Stimulated activated CD4-positive, alpha-beta T cell treated with anti-CD3 and anti-CD28 coated beads, TNF-alpha, amount 100 ng/mL, for 1 hour (primary cell): Measurements from ENCODE around the gene RRAS2.
"Not testable (repeated sequence)": the region's sequence is repeated elsewhere in the genome, so short reads cannot be mapped to it uniquely, and the experiment has no call there.

ENCODE experiments used
- DNase-seq, 3 donors: peaks; one replicate each; pipeline ENCODE4 v3.0.0-alpha.2; 2020; ENCODE audit warnings: low read depth in 3 of 3, low spot score in 1 of 3

RRAS2 gene

DNA sequence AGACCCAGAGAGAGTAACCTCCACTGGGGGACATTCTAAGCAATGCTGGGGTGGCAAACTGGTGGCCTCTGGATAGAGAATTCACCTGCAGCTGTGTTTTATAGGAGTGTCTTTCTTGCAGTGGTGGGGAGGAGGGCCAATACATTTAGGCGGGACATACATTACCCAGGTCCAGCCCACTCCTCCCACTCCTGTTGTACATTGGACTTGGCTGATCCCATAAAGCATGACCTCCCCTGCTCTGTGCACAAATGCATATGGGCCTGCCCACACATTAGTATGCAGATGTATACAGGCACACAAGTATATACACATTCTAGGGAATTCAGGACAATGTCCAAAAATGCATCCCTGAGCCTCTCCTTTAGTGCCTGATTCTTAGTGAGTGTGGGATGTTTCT lies 99.1 kb downstream of the RRAS2 start:
- DNase-seq: no peak

DNA sequence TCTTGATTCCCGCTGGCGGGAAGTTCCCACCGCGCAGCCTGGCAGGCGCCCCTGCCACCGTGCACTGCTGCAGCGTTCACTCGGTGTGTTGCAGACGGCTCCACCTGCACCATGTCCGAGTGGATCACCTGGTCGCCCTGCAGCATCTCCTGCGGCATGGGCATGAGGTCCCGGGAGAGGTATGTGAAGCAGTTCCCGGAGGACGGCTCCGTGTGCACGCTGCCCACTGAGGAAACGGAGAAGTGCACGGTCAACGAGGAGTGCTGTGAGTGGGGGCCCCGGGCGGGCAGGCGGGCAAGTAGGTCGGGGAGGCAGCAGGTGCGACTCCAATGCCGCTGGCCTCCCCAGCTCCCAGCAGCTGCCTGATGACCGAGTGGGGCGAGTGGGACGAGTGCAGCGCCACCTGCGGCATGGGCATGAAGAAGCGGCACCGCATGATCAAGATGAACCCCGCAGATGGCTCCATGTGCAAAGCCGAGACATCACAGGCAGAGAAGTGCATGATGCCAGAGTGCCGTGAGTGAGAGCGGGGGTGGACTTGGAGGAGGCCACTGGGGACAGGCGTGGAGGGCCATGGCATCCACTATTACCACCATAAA lies 99.7 kb downstream of the RRAS2 start:
- no peak for DNase-seq

DNA sequence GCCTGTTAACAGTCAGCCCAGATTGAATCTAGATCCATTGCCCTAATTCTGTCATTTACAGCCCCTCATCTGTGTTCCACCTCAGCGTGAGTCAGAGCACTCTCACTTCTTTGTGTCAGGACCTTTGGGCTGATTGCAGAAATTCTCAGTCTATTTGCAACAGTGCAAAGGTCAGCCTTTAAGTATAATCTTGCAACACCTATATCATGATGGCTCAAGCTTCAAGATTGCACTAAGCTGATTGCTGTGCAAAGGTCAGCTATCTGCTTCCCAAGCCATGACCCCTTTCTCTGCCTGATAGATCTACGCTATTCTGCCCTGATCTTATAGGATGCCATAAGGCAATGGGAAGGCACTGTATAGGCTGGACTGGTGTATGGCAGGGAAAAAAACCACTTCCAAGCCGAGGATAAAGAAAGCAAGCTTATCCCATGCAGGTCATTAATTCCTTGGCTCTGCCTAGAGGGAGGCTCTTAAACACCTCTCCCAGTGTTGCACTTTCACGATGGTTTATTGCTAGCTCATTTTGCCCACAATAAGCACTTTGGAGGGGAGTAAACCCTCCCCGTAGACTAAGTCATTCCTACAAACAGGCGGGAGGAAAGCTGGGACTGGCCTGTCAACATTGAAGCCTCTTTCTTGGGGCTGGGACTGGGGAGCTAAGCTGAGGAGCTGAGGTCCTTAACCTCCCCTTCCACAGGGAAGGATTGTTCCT lies 100.6 kb downstream of the RRAS2 start:
- DNase-seq: no peak

DNA sequence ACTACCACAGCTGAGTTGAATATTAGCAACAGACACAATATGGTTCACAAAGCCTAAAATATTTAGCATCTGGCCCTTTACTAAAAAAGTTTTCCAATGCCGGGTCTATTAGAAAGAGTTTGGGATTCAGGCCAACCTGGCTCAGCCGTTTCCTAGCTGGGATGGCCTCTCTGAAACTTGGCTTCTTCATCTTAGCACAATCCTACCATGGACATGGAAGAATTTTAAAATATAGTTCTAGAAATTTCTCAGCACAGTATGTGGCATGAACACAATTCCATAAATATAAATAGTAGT lies 103.8 kb downstream of the RRAS2 start:
- DNase-seq: no peak

DNA sequence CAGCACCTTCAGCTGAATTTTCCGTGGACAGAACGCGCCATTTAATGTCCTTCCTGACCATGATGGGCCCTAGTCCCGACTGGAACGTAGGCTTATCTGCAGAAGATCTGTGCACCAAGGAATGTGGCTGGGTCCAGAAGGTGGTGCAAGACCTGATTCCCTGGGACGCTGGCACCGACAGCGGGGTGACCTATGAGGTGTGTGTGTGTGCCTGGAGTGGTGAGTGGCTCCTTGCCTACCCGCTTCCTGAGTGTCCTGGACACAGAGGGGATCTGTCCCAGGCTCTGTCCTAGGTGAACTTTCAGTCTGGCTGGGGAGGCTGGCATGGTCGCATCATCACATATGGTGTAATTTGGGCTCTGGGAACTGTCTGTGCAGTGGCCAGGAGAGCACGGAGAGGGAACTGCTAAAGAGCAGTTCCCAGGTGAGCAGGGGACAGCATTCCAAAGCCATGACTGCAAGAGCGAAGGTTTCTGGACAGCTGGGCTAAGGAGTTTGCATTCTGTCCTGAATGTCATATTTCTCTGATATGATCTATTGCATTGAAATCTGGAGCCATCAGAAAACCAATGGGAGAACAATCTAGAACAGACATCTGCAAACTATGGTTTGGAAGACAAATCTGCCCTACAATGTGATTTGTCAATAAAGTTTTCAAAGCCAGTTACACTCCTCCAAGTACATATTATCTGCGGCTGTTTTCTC lies 104.3 kb downstream of the RRAS2 start:
- no peak for DNase-seq

DNA sequence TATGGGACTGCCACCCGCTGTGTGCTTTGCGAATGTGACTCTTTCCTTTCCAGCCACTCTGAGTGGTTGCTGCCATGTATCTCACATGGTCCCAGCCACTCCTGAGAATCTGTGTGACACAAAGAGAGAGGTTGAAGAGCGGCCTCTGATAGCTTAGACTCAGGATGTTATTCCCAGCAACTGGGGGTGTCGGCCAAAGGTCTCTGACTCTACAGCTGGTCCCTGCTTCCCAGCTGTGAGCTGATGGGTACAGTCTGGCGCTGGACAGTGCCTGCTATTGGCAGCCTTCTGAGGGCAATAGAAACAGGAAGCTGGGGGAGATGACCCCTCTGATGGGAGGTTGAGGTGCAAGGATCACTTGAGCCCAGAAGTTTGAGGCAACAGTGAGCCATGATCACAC lies 105.1 kb downstream of the RRAS2 start:
- DNase-seq: no peak

DNA sequence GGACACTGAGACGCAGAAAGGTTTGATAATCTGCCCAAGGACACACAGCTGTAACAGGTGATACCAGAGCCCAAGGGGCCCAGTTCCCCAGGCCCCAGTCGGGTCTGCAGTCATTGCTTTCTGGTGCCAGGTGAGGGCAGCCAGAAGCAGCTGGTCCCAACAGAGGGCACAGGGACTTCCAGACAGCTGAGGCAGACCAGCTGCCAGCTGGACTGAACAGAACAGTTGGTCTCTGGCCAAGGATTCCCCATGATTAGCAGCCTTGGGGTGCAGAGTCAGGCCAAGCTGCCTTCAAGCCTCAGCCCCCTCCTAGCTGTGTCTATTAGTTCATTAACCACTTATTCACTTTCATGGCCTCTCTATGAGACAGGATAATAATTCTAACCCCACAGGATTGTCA lies 105.6 kb downstream of the RRAS2 start:
- DNase-seq: no peak

DNA sequence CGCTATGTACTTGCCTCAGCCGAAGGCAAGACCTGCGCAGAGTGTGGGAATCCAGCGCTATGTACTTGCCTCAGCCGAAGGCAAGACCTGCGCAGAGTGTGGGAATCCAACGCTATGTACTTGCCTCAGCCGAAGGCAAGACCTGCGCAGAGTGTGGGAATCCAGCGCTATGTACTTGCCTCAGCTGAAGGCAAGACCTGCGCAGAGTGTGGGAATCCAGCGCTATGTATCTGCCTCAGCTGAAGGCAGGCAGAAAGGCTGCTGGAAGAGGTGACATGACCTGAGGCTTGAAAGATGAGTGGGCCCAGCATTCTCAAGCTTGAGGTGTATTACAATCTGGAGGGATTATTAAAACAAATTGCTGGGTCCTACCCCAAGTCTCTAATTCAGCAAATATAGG lies 106.5 kb downstream of the RRAS2 start:
- not testable (repeated sequence) for DNase-seq

DNA sequence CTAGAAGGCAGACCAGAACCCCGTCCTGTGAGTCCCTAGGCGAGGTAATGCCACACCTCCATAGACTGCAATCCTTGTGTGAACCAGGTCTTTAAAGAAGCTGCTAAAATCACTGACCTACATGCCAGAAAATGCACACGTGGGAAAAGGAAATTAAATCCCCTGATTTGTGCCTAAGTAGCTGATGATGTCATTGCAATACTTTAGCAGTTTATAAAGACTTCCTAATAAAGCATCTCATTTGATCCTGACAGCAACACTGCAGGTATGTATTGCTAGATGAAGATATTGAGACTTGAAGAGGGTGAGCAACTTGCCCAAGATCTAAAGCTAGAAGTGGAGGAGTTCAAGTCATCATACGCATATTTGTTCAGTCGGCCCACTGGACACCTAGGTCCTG lies 107.2 kb downstream of the RRAS2 start:
- no peak for DNase-seq

DNA sequence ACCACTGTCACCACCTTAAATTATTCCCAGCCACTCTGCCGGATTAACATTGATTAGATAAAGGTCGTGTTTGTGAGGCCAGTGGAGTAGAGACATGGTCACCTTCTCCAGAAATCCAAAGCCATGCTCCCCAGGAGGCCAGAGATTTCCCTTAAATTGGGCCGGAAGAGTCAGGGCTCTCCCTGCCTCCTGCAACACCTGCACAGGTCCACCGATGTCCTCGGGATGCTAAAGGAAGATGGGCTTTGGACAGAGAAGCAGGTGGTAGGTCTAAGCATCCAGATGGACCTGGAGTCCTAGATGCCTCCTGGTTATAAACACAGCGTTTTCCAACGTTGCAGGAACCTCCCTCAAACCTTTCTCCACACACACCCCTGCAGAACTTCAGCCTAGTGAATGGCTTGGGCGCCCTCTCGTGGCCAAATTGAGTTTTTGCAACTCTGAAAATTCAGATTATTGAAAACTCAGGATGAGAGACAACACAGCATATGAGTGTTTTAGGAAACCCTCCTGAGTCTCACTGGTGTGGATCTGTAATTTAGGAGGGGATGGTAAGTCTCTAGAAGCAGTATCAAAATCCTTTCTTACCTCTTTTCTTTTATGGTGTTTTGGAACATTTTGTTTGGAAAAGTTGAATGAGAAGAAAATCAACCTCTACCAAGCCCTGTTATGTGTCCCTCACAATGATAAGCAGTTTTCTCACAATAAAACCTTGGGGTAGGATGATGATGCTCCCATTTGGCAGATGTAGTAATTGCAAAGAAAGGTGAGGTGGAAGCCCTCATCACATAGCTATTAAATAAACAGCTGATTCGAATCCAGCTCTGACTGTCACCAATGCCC lies 109.6 kb downstream of the RRAS2 start:
- peak; percentile 15 to 58 (median 53) for DNase-seq

DNA sequence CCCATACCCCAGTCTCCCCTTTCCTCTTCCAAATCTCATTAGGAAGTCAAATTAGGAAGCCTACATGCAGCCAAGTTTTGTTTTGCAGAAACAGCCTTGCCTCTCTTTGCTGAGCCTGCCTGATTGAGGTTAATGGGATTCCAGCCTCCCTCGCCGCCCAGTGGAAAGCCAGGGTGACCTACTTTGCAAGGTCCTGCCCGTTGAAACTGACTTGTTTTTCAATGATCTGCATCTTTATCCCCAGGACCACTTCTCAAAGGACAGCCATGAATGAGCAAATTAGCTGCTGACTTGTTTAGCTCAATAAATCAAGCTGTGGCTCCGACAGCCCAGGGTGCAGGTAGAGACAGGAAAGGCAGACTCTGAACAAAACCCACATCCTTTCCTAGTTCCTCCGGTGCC lies 110.4 kb downstream of the RRAS2 start:
- peak in 1 of 3 donors; percentile 3 for DNase-seq

DNA sequence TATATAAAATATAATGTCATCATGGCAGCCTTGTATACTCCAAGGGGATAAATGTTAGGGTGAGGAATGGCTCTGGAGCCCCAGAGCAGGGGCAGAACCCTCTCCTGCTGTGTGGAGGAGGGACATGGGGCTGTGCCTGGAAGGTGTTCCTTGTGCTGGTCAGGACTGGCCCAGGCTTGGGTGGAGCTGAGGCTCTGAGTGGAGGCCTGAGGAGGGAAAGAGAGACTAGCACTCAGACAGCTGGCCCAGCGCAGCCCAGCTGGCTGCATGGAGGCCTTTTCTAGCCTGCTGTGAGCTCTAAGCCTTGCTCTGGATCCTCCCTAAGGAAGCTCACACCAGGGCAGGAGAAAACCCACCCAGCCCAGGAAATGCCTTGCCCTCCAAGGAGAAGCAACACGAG lies 113.5 kb downstream of the RRAS2 start:
- no peak for DNase-seq

DNA sequence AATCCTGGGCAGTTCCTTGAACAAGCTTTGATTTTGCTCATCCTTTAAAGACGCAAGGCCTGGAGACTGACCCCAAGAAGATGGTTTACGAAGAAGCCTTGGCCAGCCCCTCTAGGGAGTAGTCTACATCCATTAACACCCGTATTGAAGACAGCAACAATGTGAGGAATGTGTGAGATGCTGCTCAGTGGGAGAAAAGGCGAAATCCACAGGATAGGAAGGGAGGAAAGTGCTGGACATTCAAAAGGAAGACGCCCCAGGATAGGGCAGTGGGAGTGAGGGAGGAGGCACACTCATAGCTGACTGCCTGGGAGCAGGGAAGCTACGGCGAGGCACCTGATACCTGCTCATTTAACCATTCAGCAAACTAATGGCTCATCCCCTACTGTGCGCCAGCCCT lies 114.1 kb downstream of the RRAS2 start:
- no peak for DNase-seq

DNA sequence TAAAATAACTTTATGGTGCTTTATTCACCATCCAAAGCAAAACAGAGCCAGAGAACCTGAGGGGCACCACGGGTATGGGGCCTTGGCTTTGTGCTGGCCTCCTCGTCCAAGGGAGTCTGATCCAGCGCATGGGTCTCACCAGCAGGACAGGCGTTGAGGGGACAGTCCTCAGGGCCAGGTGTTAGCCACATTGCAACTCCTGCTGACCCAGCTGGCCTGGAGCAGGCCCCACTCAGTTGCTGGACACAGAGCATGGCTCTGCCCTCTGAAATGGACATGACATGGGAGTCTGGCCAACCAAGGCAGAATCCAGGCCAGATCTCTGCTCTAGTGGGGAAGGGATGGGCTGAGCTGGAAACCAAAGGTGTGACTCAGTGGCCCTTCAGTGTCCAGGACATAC lies 116.2 kb downstream of the RRAS2 start:
- no peak for DNase-seq

DNA sequence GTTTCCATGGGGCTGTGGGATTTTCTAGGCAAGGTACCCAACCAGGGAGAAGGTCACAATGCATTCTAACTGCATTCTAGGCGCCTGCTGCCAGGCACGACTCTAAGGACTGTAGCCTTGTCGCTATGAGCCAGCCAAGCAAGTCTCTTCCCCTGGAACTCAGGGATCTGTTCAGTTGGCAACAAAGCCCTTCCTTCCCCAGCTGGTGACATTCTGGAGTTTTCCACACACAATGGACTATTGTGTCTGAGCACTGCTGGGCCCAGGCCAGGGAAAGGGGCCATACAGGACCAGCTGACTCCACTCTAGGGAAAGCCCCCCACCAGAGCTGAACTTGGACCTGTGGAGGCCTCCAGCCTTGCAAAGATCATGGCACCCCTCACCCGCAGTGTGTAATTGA lies 116.8 kb downstream of the RRAS2 start:
- no peak for DNase-seq

DNA sequence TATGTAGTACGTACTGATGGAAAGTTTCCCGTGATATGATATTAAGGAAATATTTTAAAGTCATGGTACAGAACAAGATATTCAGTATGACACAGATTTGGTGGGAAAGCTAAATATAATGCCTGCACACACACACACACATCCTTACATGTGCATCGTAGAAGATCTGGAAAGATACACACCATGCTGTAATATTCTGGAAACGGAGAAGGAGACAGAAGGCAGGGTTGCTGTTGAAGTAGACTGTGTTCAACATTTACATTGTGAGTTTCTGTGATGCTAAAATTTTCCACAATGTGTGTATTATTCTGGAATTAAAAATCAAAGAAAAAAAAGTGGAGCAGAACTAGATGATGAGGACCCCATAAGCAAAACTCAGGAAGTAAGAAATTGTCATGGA lies 118.0 kb downstream of the RRAS2 start:
- no peak for DNase-seq

DNA sequence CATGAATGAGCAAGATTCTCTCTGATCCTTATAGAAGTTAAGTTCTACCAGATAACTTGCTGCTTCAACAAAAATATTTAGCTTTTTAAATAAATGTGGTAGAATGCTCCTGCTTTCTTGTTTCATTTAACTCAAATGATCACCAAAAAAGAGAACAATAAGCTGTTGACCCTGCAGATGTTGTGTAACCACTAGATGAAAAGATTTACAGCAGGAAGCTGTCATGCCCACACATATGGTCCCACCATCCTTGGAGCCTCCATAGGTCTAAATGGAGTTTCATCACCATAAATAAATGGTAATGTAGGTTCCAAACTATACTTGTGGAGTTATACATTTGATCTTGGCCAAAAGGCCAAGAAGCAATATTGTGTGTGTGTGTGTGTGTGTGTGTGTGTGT lies 118.8 kb downstream of the RRAS2 start:
- no peak for DNase-seq

DNA sequence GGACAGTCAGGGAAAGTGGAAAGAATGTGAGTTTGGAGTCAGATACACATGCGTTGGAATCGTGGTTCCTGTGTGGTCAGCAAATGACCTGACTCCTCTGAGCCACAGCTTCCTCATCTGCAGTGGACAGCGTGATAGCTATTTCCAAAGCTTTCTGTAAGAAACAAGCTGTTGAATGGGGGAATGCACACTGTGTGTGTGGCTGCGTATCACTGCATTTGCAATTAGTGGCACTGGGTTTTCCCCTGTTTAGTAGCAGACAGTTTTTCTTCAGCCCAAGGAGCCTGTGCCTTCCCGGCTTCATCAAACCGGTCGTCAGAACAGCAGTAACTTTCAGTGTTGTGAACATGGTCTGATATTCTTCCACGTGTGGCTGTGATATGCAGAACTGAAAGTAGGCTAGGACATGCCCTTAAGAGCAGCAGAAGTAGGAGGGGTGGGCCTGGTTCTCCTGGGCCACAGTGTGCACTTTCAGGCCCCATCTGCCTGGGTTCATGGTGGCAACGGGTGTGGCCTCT lies 121.5 kb downstream of the RRAS2 start:
- no peak for DNase-seq

DNA sequence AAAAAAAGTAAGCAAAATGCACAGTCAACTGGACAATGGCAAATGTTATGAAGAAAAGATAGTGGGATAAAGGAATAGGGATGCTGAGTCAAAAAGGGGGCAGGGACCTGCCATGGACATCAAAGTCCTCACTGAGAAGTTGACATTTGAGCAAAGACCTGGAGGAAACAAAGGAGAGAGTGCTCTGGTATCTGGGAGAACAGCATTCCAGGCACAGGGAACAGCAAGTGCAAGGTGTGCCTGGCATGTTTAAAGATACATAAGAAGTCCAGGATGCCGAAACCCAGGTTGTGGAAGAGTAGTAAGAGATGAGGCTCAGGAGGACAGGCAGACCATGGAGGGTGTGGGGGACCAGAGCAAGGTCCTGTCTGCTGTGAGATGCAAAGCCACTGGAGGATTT lies 123.3 kb downstream of the RRAS2 start:
- no peak for DNase-seq

DNA sequence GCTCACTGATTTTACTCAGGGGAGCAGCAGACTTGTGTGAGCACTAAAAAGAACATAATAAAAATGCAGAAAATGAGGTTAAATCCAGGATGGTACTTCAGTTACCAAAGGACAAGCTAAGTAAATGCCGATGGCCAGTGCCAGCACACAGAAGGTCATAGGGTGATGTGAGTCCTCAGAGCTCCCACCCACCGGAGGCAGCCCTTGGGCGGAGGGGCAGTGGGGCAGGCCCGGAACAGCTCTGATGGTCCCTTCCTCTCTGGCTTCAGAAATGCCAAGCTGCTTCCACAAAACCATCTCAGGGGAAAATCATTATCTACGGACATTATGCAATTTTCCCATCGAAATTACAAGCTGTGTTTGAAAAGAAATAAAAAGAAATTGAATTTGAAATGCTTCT lies 124.5 kb downstream of the RRAS2 start:
- no peak for DNase-seq

DNA sequence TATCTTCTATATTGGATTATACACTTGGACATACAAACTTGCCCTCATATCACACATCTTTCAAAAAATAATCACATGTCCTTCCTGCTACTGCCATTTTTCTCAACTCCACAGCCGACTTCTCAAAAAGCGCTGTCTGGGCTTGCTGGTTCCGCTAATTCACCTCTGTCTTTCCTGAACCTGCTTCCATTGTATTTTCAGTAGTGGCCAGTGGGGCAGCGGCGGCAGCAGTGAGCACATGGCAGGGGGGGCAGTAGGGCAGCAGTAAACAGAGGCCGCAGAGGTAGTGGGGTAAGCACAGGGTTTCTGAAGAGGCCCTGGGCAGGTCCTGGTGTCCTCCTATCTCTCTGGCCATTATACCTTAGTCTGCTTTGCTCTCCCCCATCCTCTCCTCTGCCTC lies 126.3 kb downstream of the RRAS2 start:
- no peak for DNase-seq

DNA sequence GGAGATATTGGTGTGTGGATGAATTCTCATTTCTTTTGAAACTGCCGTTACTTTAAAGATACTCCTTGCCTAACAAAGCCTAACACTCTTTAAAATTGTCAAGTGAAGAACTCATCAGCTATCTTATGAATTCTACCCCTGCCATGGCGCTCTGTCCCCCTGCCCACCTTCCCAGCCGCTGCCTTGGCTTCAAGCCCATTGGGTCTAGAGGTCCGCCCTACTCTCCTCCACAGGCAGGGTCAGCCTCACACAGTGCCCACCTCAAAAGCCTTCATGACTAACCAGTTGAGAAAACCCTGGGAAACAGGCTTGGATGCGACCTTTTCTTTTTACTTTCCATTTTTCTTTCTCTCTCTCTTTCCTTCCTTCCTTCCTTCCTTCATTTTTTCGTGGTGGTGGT lies 128.6 kb downstream of the RRAS2 start:
- no peak for DNase-seq
